CD4-positive, alpha-beta T cell (primary cell): ENCODE results near the gene PKD1L1. TPM values are rescaled to one million over a fixed set of nuclear protein-coding genes. Genes with fewer than 3 reads are reported as not detected.

Experiments
- ATAC-seq: fragments of 200-7000 bp; cut with Tn5 transposase; one replicate; pipeline ENCODE4 v1.10.0; 2022; ENCODE audit warnings: mild to moderate bottlenecking; ENCODE audit not compliant: poor library complexity
- CTCF ChIA-PET: fragments of 350-600 bp; sonication (Branson Sonifier 250); formaldehyde crosslinking; loops from one replicate; lab custom pipeline; 2021; ENCODE audit warnings: antibody characterized with exemption, inconsistent platforms; lab: Charles Lee
- POLR2A ChIA-PET: fragments of 350-600 bp; sonication (Branson Sonifier 250); formaldehyde crosslinking; loops from one replicate; lab custom pipeline; 2021; ENCODE audit warnings: antibody characterized with exemption, inconsistent platforms; lab: Charles Lee
- DNase-seq, 14 experiments: peaks; one replicate each; pipeline ENCODE4 v3.0.0-alpha.2; 2013 to 2020; ENCODE audit warnings: mixed read lengths in 2 of 14
- H3K27ac ChIP-seq, 2 donors: one replicate each; pipeline versions ENCODE4 v1.5.1 to v1.7.0; 2013; ENCODE audit warnings: low read length in 2 of 2, low read depth in 1 of 2, mild to moderate bottlenecking in 1 of 2
- H3K27me3 ChIP-seq, 2 experiments: 1 replicate in 1 of 2; 2 replicates in 1 of 2; pipeline versions ENCODE4 v1.6.1 to v1.7.0; 2013; ENCODE audit warnings: low read length in 2 of 2, control low read depth in 1 of 2, mild to moderate bottlenecking in 1 of 2, moderate library complexity in 1 of 2; ENCODE audit not compliant: insufficient read depth in 2 of 2, control insufficient read depth in 1 of 2
- H3K36me3 ChIP-seq: one replicate; pipeline ENCODE4 v1.6.1; 2013; ENCODE audit warnings: low read length, control low read depth; ENCODE audit not compliant: insufficient read depth
- H3K4me1 ChIP-seq: one replicate; pipeline ENCODE4 v1.6.1; 2013; ENCODE audit warnings: low read length, control low read depth; ENCODE audit not compliant: insufficient read depth
- H3K4me3 ChIP-seq: one replicate; pipeline ENCODE4 v1.5.1; 2013; ENCODE audit warnings: mild to moderate bottlenecking, low read length, moderate library complexity
- H3K9me3 ChIP-seq, 2 experiments: 1 replicate in 1 of 2; 2 replicates in 1 of 2; pipeline versions ENCODE4 v1.6.1 to v1.7.0; 2013; ENCODE audit warnings: low read length in 2 of 2, mild to moderate bottlenecking in 2 of 2, control low read depth in 1 of 2, moderate library complexity in 1 of 2; ENCODE audit not compliant: control insufficient read depth in 1 of 2, insufficient read depth in 1 of 2
- H3K27ac Mint-ChIP-seq: one replicate; pipeline ENCODE4 v1.8.0; 2020; ENCODE audit warnings: mixed read lengths
- H3K27me3 Mint-ChIP-seq: one replicate; pipeline ENCODE4 v1.8.0; 2021; ENCODE audit warnings: mixed read lengths
- H3K36me3 Mint-ChIP-seq: one replicate; pipeline ENCODE4 v1.8.0; 2021; ENCODE audit warnings: low read depth, mixed read lengths
- H3K4me1 Mint-ChIP-seq: one replicate; pipeline ENCODE4 v1.8.0; 2021; ENCODE audit warnings: low read depth, mixed read lengths
- H3K4me3 Mint-ChIP-seq: one replicate; pipeline ENCODE4 v1.8.0; 2020; ENCODE audit warnings: mild to moderate bottlenecking, mixed read lengths
- H3K9me3 Mint-ChIP-seq: one replicate; pipeline ENCODE4 v1.8.0; 2020; ENCODE audit warnings: mixed read lengths
- CTCF ChIP-seq: fragments of 200-600 bp; IDR thresholded peaks from one replicate; pipeline ENCODE4 v1.8.0; 2022; ENCODE audit warnings: antibody characterized with exemption, mild to moderate bottlenecking
- intact Hi-C, 2 experiments: fragments of 100-400 bp; cut with DNase I in 1 of 2; cut with micrococcal nuclease in 1 of 2; formaldehyde crosslinking; loops; one replicate each; pipeline versions ENCODE4 v1.15.1 to v1.9.0; 2023 to 2025; cut with DNase I, micrococcal nuclease
- total RNA-seq, 174 experiments: library from RNA in 2 of 174; stranded (reverse) in 2 of 174; gene quantifications; one replicate each; pipeline ENCODE4 v1.2.3 and lab custom pipeline; 2021 to 2026

PKD1L1 gene
- total RNA-seq, 2 experiments from 2014 or later, result 0.20 to 0.25 TPM

GRCh38 chr7:47725031-47725780 is 223.1 kb downstream of the PKD1L1 start:
- H3K27me3 ChIP-seq, result no peaks in the 10 kb centered on the region
- no peak overlapping the region for H3K27ac ChIP-seq
- H3K9me3 Mint-ChIP-seq, result no peaks in the 10 kb centered on the region
- intact Hi-C loops, result no loop called here
- peaks cover 0 to 14% of the 10 kb centered on the region in 2 experiments for H3K9me3 ChIP-seq
- H3K4me1 Mint-ChIP-seq, result no peaks in the 10 kb centered on the region
- no peak overlapping the region for H3K4me3 ChIP-seq
- ChIA-PET CTCF (no interaction called here), POLR2A (no interaction called here)
- ATAC-seq, result no peak
- H3K27me3 Mint-ChIP-seq, result no peaks in the 10 kb centered on the region
- no peaks in the 10 kb centered on the region for H3K36me3 ChIP-seq
- H3K4me3 Mint-ChIP-seq, result no peak overlapping the region
- no peak for TF ChIP-seq CTCF
- no peak overlapping the region for H3K27ac Mint-ChIP-seq
- no peaks in the 10 kb centered on the region for H3K36me3 Mint-ChIP-seq
- H3K4me1 ChIP-seq, result no peaks in the 10 kb centered on the region
- no peak for DNase-seq

Other genes with a start within 250 kb of the PKD1L1 start
- gene HUS1, start 31.1 kb upstream of the PKD1L1 start, total RNA-seq, result 10 to 100 TPM; 77.8 to 83.1 TPM
- not detected for gene SUN3, start 80.6 kb upstream of the PKD1L1 start, total RNA-seq
- under 1 TPM in 1 of 2 experiments, not detected in 1; 0.56 TPM for gene C7orf57, start 87.1 kb upstream of the PKD1L1 start, total RNA-seq
- 100 to 1,000 TPM; 125 to 126 TPM for gene UPP1, start 140.8 kb upstream of the PKD1L1 start, total RNA-seq
- not detected for gene ABCA13, start 223.0 kb upstream of the PKD1L1 start, total RNA-seq